H7 (cell line): Measurements from ENCODE around the gene STK38. TPM values are rescaled to one million over a fixed set of nuclear protein-coding genes. Genes with fewer than 3 reads are reported as not detected.
"Not testable (repeated sequence)": the region's sequence is repeated elsewhere in the genome, so short reads cannot be mapped to it uniquely, and the experiment has no call there.

ENCODE experiments used
- DNase-seq: peaks from one replicate; pipeline ENCODE4 v3.0.0; 2012
- H3K27me3 ChIP-seq: 2 replicates; pipeline ENCODE4 v1.6.0; 2011; ENCODE audit warnings: mild to moderate bottlenecking, low read length; ENCODE audit not compliant: control insufficient read depth, insufficient read depth
- H3K36me3 ChIP-seq: replicated peaks from 2 replicates; pipeline ENCODE4 v1.5.1; 2011; ENCODE audit warnings: low read length; ENCODE audit not compliant: control insufficient read depth, insufficient read depth
- H3K4me3 ChIP-seq: 2 replicates; pipeline ENCODE4 v1.5.1; 2011; ENCODE audit warnings: low read depth, mild to moderate bottlenecking, control low read depth, low read length, moderate library complexity; ENCODE audit not compliant: insufficient read depth
- total RNA-seq: library from RNA; depleted of rRNA; stranded (reverse); fragments of >200 nt; shearing (Covaris generic); gene quantifications from 2 replicates; pipeline ENCODE4 v1.2.3, GENCODE V29; 2014

The STK38 gene
- total RNA-seq, 1 experiment from 2014 or later: 8.7 TPM

- H3K27me3 ChIP-seq: no peaks in the 10 kb centered on the region
- no peaks in the 10 kb centered on the region for H3K36me3 ChIP-seq
- no peak overlapping the region for H3K4me3 ChIP-seq
- DNase-seq: no peak
These were observed 29.3 kb upstream of the STK38 start for GRCh38 chr6:36576578-36576977.

GRCh38 chr6:36574679-36575078 is 27.4 kb upstream of the STK38 start:
- H3K4me3 ChIP-seq: no peak overlapping the region
- H3K36me3 ChIP-seq: no peaks in the 10 kb centered on the region
- H3K27me3 ChIP-seq: no peaks in the 10 kb centered on the region
- no peak for DNase-seq

- H3K36me3 ChIP-seq, H3K4me3 ChIP-seq, DNase-seq, H3K27me3 ChIP-seq: not testable (repeated sequence)
These were observed 25.4 kb upstream of the STK38 start for GRCh38 chr6:36572353-36573311.

- Histone ChIP-seq H3K27me3 (no peaks in the 10 kb centered on the region), H3K36me3 (no peaks in the 10 kb centered on the region), H3K4me3 (no peak overlapping the region)
- DNase-seq: no peak
These were observed 24.1 kb upstream of the STK38 start for GRCh38 chr6:36571122-36572043.

GRCh38 chr6:36570264-36570663 is 23.0 kb upstream of the STK38 start:
- Histone ChIP-seq H3K4me3 (no peak overlapping the region), H3K27me3 (no peaks in the 10 kb centered on the region), H3K36me3 (no peaks in the 10 kb centered on the region)
- DNase-seq: no peak

GRCh38 chr6:36566418-36566905 is 19.2 kb upstream of the STK38 start:
- DNase-seq: no peak
- H3K27me3 ChIP-seq: no peaks in the 10 kb centered on the region
- H3K36me3 ChIP-seq: no peaks in the 10 kb centered on the region
- H3K4me3 ChIP-seq: no peak overlapping the region

- no peak for DNase-seq
- H3K36me3 ChIP-seq: no peaks in the 10 kb centered on the region
- H3K27me3 ChIP-seq: no peaks in the 10 kb centered on the region
- no peak overlapping the region for H3K4me3 ChIP-seq
These were observed 16.6 kb upstream of the STK38 start for GRCh38 chr6:36563928-36564284.

GRCh38 chr6:36563237-36563927 is 16.1 kb upstream of the STK38 start:
- Histone ChIP-seq H3K36me3 (no peaks in the 10 kb centered on the region), H3K4me3 (no peak overlapping the region), H3K27me3 (no peaks in the 10 kb centered on the region)
- DNase-seq: no peak

GRCh38 chr6:36560822-36561221 is 13.5 kb upstream of the STK38 start:
- H3K4me3 ChIP-seq: no peak overlapping the region
- H3K36me3 ChIP-seq: no peaks in the 10 kb centered on the region
- DNase-seq: no peak
- H3K27me3 ChIP-seq: no peaks in the 10 kb centered on the region

GRCh38 chr6:36559011-36559793 is 11.9 kb upstream of the STK38 start:
- H3K4me3 ChIP-seq: no peak overlapping the region
- no peaks in the 10 kb centered on the region for H3K27me3 ChIP-seq
- DNase-seq: no peak
- no peaks in the 10 kb centered on the region for H3K36me3 ChIP-seq

- no peak for DNase-seq
- Histone ChIP-seq H3K27me3 (no peaks in the 10 kb centered on the region), H3K36me3 (no peaks in the 10 kb centered on the region), H3K4me3 (no peak overlapping the region)
These were observed 9.0 kb upstream of the STK38 start for GRCh38 chr6:36556281-36556680.

- no peak overlapping the region for H3K4me3 ChIP-seq
- no peak for DNase-seq
- H3K27me3 ChIP-seq: no peaks in the 10 kb centered on the region
- no peaks in the 10 kb centered on the region for H3K36me3 ChIP-seq
These were observed 8.5 kb upstream of the STK38 start for GRCh38 chr6:36555750-36556252.

GRCh38 chr6:36550473-36551000 is 3.3 kb upstream of the STK38 start:
- DNase-seq: no peak
- Histone ChIP-seq H3K4me3 (no peak overlapping the region), H3K27me3 (no peaks in the 10 kb centered on the region), H3K36me3 (no peaks in the 10 kb centered on the region)
